ENCODE data around the gene CARMIL3. TPM values are rescaled to one million over a fixed set of nuclear protein-coding genes. Genes with fewer than 3 reads are reported as not detected.
"Not testable (repeated sequence)": the region's sequence is repeated elsewhere in the genome, so short reads cannot be mapped to it uniquely, and the experiment has no call there.

Gene CARMIL3
- polyA plus RNA-seq, 1 experiment = not detected

DNA sequence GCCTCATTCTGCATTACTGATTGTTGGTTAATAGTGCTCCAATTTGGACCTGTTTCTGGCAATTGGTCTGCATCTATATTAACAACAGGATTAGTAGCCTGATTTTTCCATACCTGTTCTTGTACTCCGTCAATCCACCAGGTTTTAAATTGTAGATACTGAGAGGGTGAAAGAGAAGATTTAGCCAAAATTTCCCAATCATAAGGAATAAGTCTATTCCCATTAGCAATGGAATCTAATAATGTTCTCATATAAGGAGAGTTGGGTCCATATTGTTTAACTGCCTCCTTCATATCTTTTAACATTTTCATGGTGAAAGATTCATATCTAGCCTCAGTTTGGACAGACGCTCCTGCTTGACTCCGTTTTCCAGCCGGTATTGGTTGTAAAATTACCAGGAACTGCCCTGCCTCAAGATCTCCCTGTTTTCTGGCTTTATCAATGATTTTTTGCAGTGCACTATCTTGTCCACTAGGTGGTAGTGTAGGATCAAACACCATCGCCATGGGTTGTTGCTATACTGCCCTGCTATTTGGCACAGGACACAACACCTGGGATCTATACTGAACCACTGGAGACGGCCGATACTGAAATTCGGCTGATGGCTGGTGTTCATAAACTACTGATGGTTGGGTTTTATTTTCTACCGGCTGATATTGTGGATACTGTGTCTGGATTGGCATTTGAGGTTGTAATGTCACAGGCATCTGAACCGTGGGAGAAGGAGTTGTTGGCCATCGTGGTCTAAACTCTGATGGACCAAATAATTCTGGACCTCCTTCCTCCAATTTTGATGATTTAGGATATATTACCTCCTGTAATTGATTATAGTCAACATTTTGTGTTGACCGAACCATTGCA is 37.9 kb upstream of the CARMIL3 start:
- ChIA-PET POLR2A (no interaction called here), CTCF (interaction anchor here (0.8 to 1.6 kb wide), 8 partner anchors 37 to 283 kb away, joined by 3 to 7 read pairs (median 4); no protein-coding TSS in a partner anchor)

DNA sequence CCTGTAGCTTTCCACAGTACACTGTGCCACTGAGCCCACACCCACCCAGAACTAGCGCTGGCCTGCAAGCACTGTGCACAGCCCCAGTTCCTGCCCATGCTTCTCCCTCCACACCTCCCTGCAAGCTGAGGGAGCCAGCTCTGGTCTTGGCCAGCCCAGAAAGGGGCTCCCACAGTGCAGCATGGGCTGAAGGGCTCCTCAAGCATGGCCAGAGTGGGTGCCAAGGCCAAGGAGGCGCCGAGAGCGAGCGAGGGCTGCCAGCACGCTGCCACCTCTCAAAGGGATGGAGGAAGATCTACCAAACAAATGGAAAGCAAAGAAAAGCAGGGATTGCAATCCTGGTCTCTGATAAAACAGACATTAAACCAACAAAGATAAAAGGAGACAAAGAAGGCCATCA is 36.1 kb upstream of the CARMIL3 start:
- CTCF ChIA-PET = interaction anchor here (1.6 kb wide), 1 partner anchor 42 kb away, joined by 7 read pairs; no protein-coding TSS in a partner anchor
- H3K4me3 ChIP-seq (ENCODE audit: low read depth, low read length); DNase-seq (ENCODE audit: low read depth, low spot score); POLR2A ChIA-PET; H3K27me3 ChIP-seq (ENCODE audit: control insufficient read depth, insufficient read depth, low read length); H3K9me3 ChIP-seq (ENCODE audit: control insufficient read depth, insufficient read depth, low read length); H3K27ac ChIP-seq (ENCODE audit: low read depth, low read length): not testable (repeated sequence)

More for the DNA sequence above, 37.9 kb upstream of the CARMIL3 start:
- no peak overlapping the region for H3K4me3 ChIP-seq (ENCODE audit: low read depth, low read length)
- peak; percentile 48 for DNase-seq (ENCODE audit: low read depth, low spot score)
- H3K27me3 ChIP-seq (ENCODE audit: control insufficient read depth, insufficient read depth, low read length) = no peaks in the 10 kb centered on the region
- H3K27ac ChIP-seq (ENCODE audit: low read depth, low read length) = no peak overlapping the region
- H3K9me3 ChIP-seq (ENCODE audit: control insufficient read depth, insufficient read depth, low read length) = no peaks in the 10 kb centered on the region; the same call in 1 of the 2 replicates
- TF ChIP-seq, protein P1, sequence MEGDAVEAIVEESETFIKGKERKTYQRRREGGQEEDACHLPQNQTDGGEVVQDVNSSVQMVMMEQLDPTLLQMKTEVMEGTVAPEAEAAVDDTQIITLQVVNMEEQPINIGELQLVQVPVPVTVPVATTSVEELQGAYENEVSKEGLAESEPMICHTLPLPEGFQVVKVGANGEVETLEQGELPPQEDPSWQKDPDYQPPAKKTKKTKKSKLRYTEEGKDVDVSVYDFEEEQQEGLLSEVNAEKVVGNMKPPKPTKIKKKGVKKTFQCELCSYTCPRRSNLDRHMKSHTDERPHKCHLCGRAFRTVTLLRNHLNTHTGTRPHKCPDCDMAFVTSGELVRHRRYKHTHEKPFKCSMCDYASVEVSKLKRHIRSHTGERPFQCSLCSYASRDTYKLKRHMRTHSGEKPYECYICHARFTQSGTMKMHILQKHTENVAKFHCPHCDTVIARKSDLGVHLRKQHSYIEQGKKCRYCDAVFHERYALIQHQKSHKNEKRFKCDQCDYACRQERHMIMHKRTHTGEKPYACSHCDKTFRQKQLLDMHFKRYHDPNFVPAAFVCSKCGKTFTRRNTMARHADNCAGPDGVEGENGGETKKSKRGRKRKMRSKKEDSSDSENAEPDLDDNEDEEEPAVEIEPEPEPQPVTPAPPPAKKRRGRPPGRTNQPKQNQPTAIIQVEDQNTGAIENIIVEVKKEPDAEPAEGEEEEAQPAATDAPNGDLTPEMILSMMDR (IDR thresholded peaks at IDR 0.05; ENCODE audit: low read depth, low read length) = peak; percentile 94

DNA sequence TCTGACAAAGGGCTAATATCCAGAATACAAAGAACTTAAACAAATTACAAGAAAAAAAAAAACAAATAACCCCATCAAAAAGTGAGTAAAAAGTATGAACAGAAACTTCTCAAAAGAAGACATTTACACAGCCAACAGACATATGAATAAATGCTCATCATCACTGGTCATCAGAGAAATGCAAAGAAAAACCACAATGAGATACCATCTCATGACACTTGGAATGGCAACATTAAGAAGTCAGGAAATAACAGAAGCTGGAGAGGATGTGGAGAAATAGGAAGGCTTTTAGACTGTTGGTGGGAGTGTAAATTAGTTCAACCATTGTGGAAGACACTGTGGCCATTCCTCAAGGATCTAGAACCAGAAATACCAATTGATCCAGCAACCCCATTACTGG is 32.8 kb upstream of the CARMIL3 start:
- H3K9me3 ChIP-seq (ENCODE audit: control insufficient read depth, insufficient read depth, low read length); H3K27ac ChIP-seq (ENCODE audit: low read depth, low read length); H3K4me3 ChIP-seq (ENCODE audit: low read depth, low read length); CTCF ChIA-PET; POLR2A ChIA-PET; DNase-seq (ENCODE audit: low read depth, low spot score); H3K27me3 ChIP-seq (ENCODE audit: control insufficient read depth, insufficient read depth, low read length): not testable (repeated sequence)

DNA sequence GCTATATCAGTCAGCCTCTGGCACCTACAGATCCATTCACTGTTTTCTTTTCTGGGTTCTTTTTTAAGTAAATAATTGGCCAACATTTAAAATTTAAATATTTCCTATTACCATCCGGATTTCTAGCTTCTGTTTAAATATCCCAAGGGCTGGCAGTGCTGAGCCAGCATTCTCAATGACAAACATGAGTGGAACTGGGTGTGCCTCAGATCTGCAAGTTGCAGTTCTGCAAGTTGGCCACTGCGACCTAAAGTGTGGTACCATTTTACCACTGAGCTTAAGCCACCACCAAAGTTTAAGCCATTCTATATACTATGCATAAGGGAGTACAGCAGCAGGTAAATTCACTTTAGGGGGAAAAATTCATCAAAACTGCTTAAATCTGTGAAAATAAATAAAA is 31.9 kb upstream of the CARMIL3 start:
- H3K4me3 ChIP-seq (ENCODE audit: low read depth, low read length); CTCF ChIA-PET; POLR2A ChIA-PET; H3K9me3 ChIP-seq (ENCODE audit: control insufficient read depth, insufficient read depth, low read length); H3K27ac ChIP-seq (ENCODE audit: low read depth, low read length); H3K27me3 ChIP-seq (ENCODE audit: control insufficient read depth, insufficient read depth, low read length); DNase-seq (ENCODE audit: low read depth, low spot score): not testable (repeated sequence)

DNA sequence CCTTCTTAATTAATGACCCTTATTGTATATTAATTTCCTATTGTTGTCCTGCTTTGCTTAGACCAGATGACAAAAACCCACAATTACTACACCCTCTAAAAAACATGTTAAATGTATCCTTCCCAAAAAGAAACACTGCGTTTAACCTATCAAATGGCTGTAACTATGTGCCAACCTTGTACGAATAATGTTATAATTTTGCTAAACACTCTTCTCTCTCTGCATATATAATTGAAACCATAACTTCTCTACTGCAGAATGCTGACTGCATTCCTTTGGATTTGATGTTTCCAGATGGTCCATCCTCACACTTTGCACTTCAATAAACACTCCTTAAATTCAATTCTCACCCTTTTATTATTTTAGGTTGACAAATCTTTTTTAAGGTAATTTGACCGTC is 31.3 kb upstream of the CARMIL3 start:
- DNase-seq (ENCODE audit: low read depth, low spot score); H3K27me3 ChIP-seq (ENCODE audit: control insufficient read depth, insufficient read depth, low read length); POLR2A ChIA-PET; H3K9me3 ChIP-seq (ENCODE audit: control insufficient read depth, insufficient read depth, low read length); H3K4me3 ChIP-seq (ENCODE audit: low read depth, low read length); CTCF ChIA-PET; H3K27ac ChIP-seq (ENCODE audit: low read depth, low read length): not testable (repeated sequence)

DNA sequence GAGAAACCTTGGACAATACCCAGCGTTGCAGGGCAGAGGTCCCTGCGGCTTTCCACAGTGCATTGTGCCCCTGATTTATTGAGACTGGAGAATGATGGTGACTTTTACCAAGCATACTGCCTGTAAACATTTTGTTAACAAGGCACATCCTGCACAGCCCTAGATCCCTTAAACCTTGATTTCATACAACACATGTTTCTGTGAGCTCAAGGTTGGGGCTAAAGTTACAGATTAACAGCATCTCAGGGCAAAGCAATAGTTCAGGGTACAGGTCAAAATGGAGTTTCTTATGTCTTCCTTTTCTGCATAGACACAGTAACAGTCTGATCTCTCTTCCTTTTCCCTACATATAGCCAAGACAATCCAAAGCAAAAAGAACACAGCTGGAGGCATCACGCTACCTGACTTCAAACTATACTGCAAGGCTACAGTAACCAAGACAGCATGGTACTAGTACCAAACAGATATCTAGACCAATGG is 26.8 kb upstream of the CARMIL3 start:
- CTCF ChIA-PET; POLR2A ChIA-PET; H3K27me3 ChIP-seq (ENCODE audit: control insufficient read depth, insufficient read depth, low read length); H3K27ac ChIP-seq (ENCODE audit: low read depth, low read length); H3K4me3 ChIP-seq (ENCODE audit: low read depth, low read length); H3K9me3 ChIP-seq (ENCODE audit: control insufficient read depth, insufficient read depth, low read length); DNase-seq (ENCODE audit: low read depth, low spot score): not testable (repeated sequence)

DNA sequence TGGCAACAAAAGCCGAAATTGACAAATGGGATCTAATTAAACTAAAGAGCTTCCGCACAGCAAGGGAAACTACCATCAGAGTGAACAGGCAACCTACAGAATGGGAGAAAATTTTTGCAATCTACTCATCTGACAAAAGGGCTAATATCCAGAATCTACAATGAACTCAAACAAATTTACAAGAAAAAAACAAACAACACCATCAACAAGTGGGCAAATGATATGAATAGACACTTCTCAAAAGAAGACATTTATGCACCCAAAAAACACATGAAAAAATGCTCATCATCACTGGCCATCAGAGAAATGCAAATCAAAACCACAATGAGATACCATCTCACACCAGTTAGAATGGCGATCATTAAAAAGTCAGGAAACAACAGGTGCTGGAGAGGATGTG is 22.1 kb upstream of the CARMIL3 start:
- H3K9me3 ChIP-seq (ENCODE audit: control insufficient read depth, insufficient read depth, low read length); POLR2A ChIA-PET; H3K27me3 ChIP-seq (ENCODE audit: control insufficient read depth, insufficient read depth, low read length); H3K27ac ChIP-seq (ENCODE audit: low read depth, low read length); CTCF ChIA-PET; H3K4me3 ChIP-seq (ENCODE audit: low read depth, low read length); DNase-seq (ENCODE audit: low read depth, low spot score): not testable (repeated sequence)

DNA sequence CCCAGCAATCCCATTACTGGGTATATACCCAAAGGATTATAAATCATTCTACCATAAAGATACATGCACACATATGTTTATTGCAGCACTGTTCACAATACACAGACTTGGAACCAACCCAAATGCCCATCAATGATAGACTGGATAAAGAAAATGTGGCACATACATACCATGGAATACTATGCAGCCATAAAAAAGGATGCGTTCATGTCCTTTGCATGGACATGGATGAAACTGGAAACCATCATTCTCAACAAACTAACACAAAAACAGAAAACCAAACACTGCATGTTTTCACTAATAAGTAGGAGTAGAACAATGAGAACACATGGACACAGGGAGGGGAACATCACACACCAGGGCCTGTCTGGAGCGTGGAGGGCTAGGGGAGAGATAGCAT is 20.5 kb upstream of the CARMIL3 start:
- CTCF ChIA-PET; POLR2A ChIA-PET; H3K27me3 ChIP-seq (ENCODE audit: control insufficient read depth, insufficient read depth, low read length); DNase-seq (ENCODE audit: low read depth, low spot score); H3K27ac ChIP-seq (ENCODE audit: low read depth, low read length); H3K9me3 ChIP-seq (ENCODE audit: control insufficient read depth, insufficient read depth, low read length); H3K4me3 ChIP-seq (ENCODE audit: low read depth, low read length): not testable (repeated sequence)

Measured in AG04450 (cell line).